HepG2 (cell line): ENCODE data around the gene IQCH. TPM values are rescaled to one million over a fixed set of nuclear protein-coding genes. Genes with fewer than 3 reads are reported as not detected.

ENCODE experiments used
- ATAC-seq: fragments of 200-7000 bp; cut with Tn5 transposase; 3 replicates; pipeline ENCODE4 v1.9.1; 2020; ENCODE audit warnings: mild to moderate bottlenecking, moderate library complexity
- Bru-seq: library from RNA; stranded (reverse); fragments of 400-500 nt; gene quantifications from one replicate; lab custom pipeline; 2021; lab: Mats Ljungman, UMichigan
- BruChase-seq, 2 experiments: library from RNA; stranded (reverse); fragments of 400-500 nt; gene quantifications; one replicate each; lab custom pipeline; 2021; lab: Mats Ljungman, UMichigan
- BruUV-seq: library from RNA; stranded (reverse); fragments of 400-500 nt; replicated peaks from 2 replicates; lab custom pipeline; 2021; lab: Mats Ljungman, UMichigan
- CTCF ChIA-PET: fragments of 300-600 bp; formaldehyde crosslinking; extraction: SDS; loops from one replicate; lab custom pipeline; 2021; ENCODE audit warnings: low total read pairs, inconsistent platforms, low intra/inter-chr PET ratio; lab: Yijun Ruan, JAX
- POLR2A ChIA-PET: fragments of 350-600 bp; sonication (Branson Sonifier 250); formaldehyde crosslinking; loops from one replicate; lab custom pipeline; 2020; ENCODE audit warnings: antibody characterized with exemption, inconsistent platforms; lab: Yijun Ruan, JAX
- DNase-seq: peaks from one replicate; pipeline ENCODE4 v3.0.0-alpha.2; 2015; ENCODE audit warnings: low spot score
- FAIRE-seq: peaks from 3 replicates; lab custom pipeline; 2011; peaks lifted over from hg19 to GRCh38; lab: Jason Lieb, UNC
- H2AFZ ChIP-seq: one replicate; pipeline ENCODE4 v1.6.1; 2011; ENCODE audit warnings: low read length, inconsistent platforms
- H3K27ac ChIP-seq: fragments of 300-600 bp; 3 replicates; pipeline ENCODE4 v1.8.0; 2011; ENCODE audit warnings: mixed run types, mild to moderate bottlenecking, mixed read lengths, low read length, inconsistent platforms; ENCODE audit not compliant: insufficient read depth; ENCODE audit errors: extremely low read length
- H3K27me3 ChIP-seq, 2 experiments: fragments of 200-600 bp in 1 of 2; 2 replicates in 1 of 2; 3 replicates in 1 of 2; pipeline versions ENCODE4 v1.6.0 to v1.8.0; 2011; ENCODE audit warnings: low read length in 2 of 2, mild to moderate bottlenecking in 2 of 2, moderate library complexity in 2 of 2, inconsistent platforms in 1 of 2; ENCODE audit not compliant: insufficient read depth in 2 of 2, control insufficient read depth in 1 of 2
- H3K36me3 ChIP-seq, 2 experiments: fragments of 200-600 bp in 1 of 2; replicated peaks in 1 of 2; 2 replicates in 1 of 2; 3 replicates in 1 of 2; pipeline versions ENCODE4 v1.5.1 to v1.8.0; 2011; ENCODE audit warnings: low read length in 2 of 2, inconsistent platforms in 1 of 2; ENCODE audit not compliant: insufficient read depth in 2 of 2, control insufficient read depth in 1 of 2
- H3K4me1 ChIP-seq: 2 replicates; pipeline ENCODE4 v1.5.1; 2012; ENCODE audit warnings: low read length, inconsistent platforms; ENCODE audit not compliant: insufficient read depth
- H3K4me2 ChIP-seq: 2 replicates; pipeline ENCODE4 v1.6.0; 2011; ENCODE audit warnings: low read depth, low read length, inconsistent platforms
- H3K4me3 ChIP-seq, 3 experiments: fragments of 200-600 bp in 1 of 3; sonication (generic), shearing (Covaris generic) in 1 of 3; replicated peaks in 1 of 3; 2 replicates each; pipeline ENCODE4 v1.5.1; 2011 to 2016; ENCODE audit warnings: low read length in 3 of 3, inconsistent platforms in 2 of 3, low read depth in 2 of 3, mild to moderate bottlenecking in 2 of 3, control low read depth in 1 of 3, mixed read lengths in 1 of 3; ENCODE audit not compliant: insufficient read depth in 1 of 3
- H3K79me2 ChIP-seq: one replicate; pipeline ENCODE4 v1.6.1; 2011; ENCODE audit warnings: low read length, inconsistent platforms; ENCODE audit not compliant: insufficient read depth
- H3K9ac ChIP-seq: 2 replicates; pipeline ENCODE4 v1.6.0; 2011; ENCODE audit warnings: mild to moderate bottlenecking, low read depth, low read length, inconsistent platforms; ENCODE audit not compliant: insufficient read depth
- H3K9me3 ChIP-seq: 2 replicates; pipeline ENCODE4 v1.5.1; 2012; ENCODE audit warnings: mild to moderate bottlenecking, low read length
- H4K20me1 ChIP-seq: 2 replicates; pipeline ENCODE4 v1.6.0; 2011; ENCODE audit warnings: inconsistent platforms, mild to moderate bottlenecking, low read length, moderate library complexity; ENCODE audit not compliant: insufficient read depth
- IRF2 ChIP-seq: IDR thresholded peaks from 2 replicates; pipeline ENCODE4 v1.6.1; 2018; ENCODE audit warnings: missing genetic modification reagents, missing compliant biosample characterization
- KAT2B ChIP-seq: fragments of 150-350 bp; IDR thresholded peaks from 2 replicates; pipeline ENCODE4 v1.6.1; 2014; ENCODE audit warnings: low read depth, low read length, borderline replicate concordance
- MATR3 ChIP-seq: sonication (generic); formaldehyde crosslinking; IDR thresholded peaks from 2 replicates; pipeline ENCODE4 v1.4.0; 2020; ENCODE audit warnings: missing genetic modification reagents
- MZF1 ChIP-seq: sonication (generic); formaldehyde crosslinking; IDR thresholded peaks from 2 replicates; pipeline ENCODE4 v1.8.1; 2023; ENCODE audit warnings: mild to moderate bottlenecking, missing genetic modification reagents, borderline replicate concordance
- NFRKB ChIP-seq: fragments of 450-650 bp; IDR thresholded peaks from 2 replicates; pipeline ENCODE4 v1.6.1; 2017
- PRMT3 ChIP-seq: sonication (generic); formaldehyde crosslinking; IDR thresholded peaks from 2 replicates; pipeline ENCODE4 v1.8.1; 2022; ENCODE audit warnings: low read depth, mild to moderate bottlenecking, moderate library complexity, missing genetic modification reagents, borderline replicate concordance
- SNAPC2 ChIP-seq: sonication (generic); formaldehyde crosslinking; IDR thresholded peaks from 2 replicates; pipeline ENCODE4 v1.8.1; 2022; ENCODE audit warnings: mild to moderate bottlenecking, missing genetic modification reagents
- THAP7 ChIP-seq: sonication (generic); formaldehyde crosslinking; IDR thresholded peaks from 2 replicates; pipeline ENCODE4 v1.8.1; 2023; ENCODE audit warnings: mild to moderate bottlenecking, missing genetic modification reagents
- ZFP91 ChIP-seq: sonication (generic); formaldehyde crosslinking; IDR thresholded peaks from 2 replicates; pipeline ENCODE4 v1.9.0; 2022; ENCODE audit warnings: missing genetic modification reagents, mild to moderate bottlenecking, borderline replicate concordance
- ZNF382 ChIP-seq: sonication (generic); formaldehyde crosslinking; IDR thresholded peaks from 2 replicates; pipeline ENCODE4 v1.5.0; 2020; ENCODE audit warnings: missing genetic modification reagents, mild to moderate bottlenecking, borderline replicate concordance
- ZNF572 ChIP-seq: sonication (generic); formaldehyde crosslinking; IDR thresholded peaks from 2 replicates; pipeline ENCODE4 v1.5.1; 2020; ENCODE audit warnings: mild to moderate bottlenecking, missing genetic modification reagents
- WGBS: methylation state at CpG from one replicate; pipeline ENCODE4 v1.1.6; 2017; ENCODE audit warnings: low lambda C conversion rate; 5-methylcytosine and 5-hydroxymethylcytosine counted together
- in situ Hi-C: cut with HindIII; loops from 2 replicates; pipeline ENCODE4 v1.10.0; 2017; ENCODE audit warnings: low pct_unique_long_range_greater_than_20kb; ENCODE audit not compliant: extremely low pct_ligation_motif_present
- intact Hi-C: fragments of 100-400 bp; cut with micrococcal nuclease; formaldehyde crosslinking; loops from one replicate; pipeline ENCODE4 v1.10.0; 2022; ENCODE audit not compliant: unreplicated experiment
- long read RNA-seq, 2 experiments: library from RNA in 1 of 2; library from polyadenylated mRNA in 1 of 2; stranded (forward) in 1 of 2; unstranded in 1 of 2; transcript quantifications; one replicate each; pipeline ENCODE4 v2.0.0, GENCODE V29; 2019 to 2022
- polyA minus RNA-seq, 3 experiments: library from RNA; depleted of rRNA, polyadenylated mRNA; stranded (reverse); fragments of >200 nt; gene quantifications; 2 replicates each; pipeline ENCODE4 v1.2.3, GENCODE V29; 2011; ENCODE audit warnings: low replicate concordance in 1 of 3
- polyA plus RNA-seq, 8 experiments: library from polyadenylated mRNA; depleted of rRNA in 3 of 8; stranded (reverse) in 7 of 8; unstranded in 1 of 8; fragments of >200 nt; fragmentation: Illumina TruSeq in 4 of 8; extraction: Trizol in 4 of 8; gene quantifications; 2 replicates each; pipeline versions ENCODE4 v1.2.1 to v1.2.3, GENCODE V29; 2011 to 2016; ENCODE audit warnings: low read depth in 4 of 8, missing spikeins in 1 of 8, mixed read lengths in 1 of 8; ENCODE audit not compliant: insufficient read depth in 1 of 8
- total RNA-seq, 5 experiments: library from RNA; depleted of rRNA; stranded (reverse); fragments of >200 nt; fragmentation: Illumina TruSeq; extraction: Trizol; gene quantifications; 2 replicates each; pipeline ENCODE4 v1.2.3, GENCODE V29; 2016; ENCODE audit warnings: low read depth in 1 of 5
- TF ChIP-seq, protein P1 (sequence below): sonication (generic); formaldehyde crosslinking; IDR thresholded peaks from 2 replicates; pipeline ENCODE4 v1.4.0; 2020; ENCODE audit warnings: missing genetic modification reagents

The IQCH gene
- total RNA-seq (2016; rRNA removed; fragmentation: Illumina TruSeq; extraction: Trizol) (0.48 and 0.55 TPM in 2 replicates), polyA plus RNA-seq (2011; rRNA removed) (0.08 and 0.16 TPM in 2 replicates), polyA minus RNA-seq (2011; rRNA and poly(A)+ RNA removed; ENCODE audit: low replicate concordance) (7.7 TPM in 1 of 2 replicates, not detected in the other), Bru-seq, nascent RNA (percentile 14 among the genes with signal in this experiment), BruChase-seq, experiment 1, labeled RNA remaining after a 6-hour chase (percentile 9 among the genes with signal in this experiment), BruChase-seq, experiment 2, labeled RNA remaining after a 2-hour chase (percentile 12 among the genes with signal in this experiment)
- total RNA-seq (2016; cell fraction: cytosol; rRNA removed; fragmentation: Illumina TruSeq; extraction: Trizol; ENCODE audit: low read depth): 0.18 and 0.30 TPM in 2 replicates
- 0.31 and 0.39 TPM in 2 replicates for total RNA-seq (2016; cell fraction: insoluble cytoplasmic fraction; rRNA removed; fragmentation: Illumina TruSeq; extraction: Trizol)
- 0.46 and 0.90 TPM in 2 replicates for total RNA-seq (2016; cell fraction: membrane; rRNA removed; fragmentation: Illumina TruSeq; extraction: Trizol)
- total RNA-seq (2016; cell fraction: nucleus; rRNA removed; fragmentation: Illumina TruSeq; extraction: Trizol): 0.66 TPM in 1 of 2 replicates, not detected in the other
- polyA plus RNA-seq (2011; cell fraction: cytosol; rRNA removed): 0.04 and 0.12 TPM in 2 replicates
- polyA plus RNA-seq (2011; cell fraction: nucleus; rRNA removed): 0.13 TPM in 1 of 2 replicates, not detected in the other
- polyA plus RNA-seq (2012): 0.08 and 0.25 TPM in 2 replicates
- 0.52 TPM in 1 of 2 replicates, not detected in the other for polyA plus RNA-seq (2016; cell fraction: cytosol; fragmentation: Illumina TruSeq; extraction: Trizol; ENCODE audit: low read depth)
- 0.19 and 0.58 TPM in 2 replicates for polyA plus RNA-seq (2016; cell fraction: insoluble cytoplasmic fraction; fragmentation: Illumina TruSeq; extraction: Trizol; ENCODE audit: low read depth)
- 0.31 and 0.40 TPM in 2 replicates for polyA plus RNA-seq (2016; cell fraction: membrane; fragmentation: Illumina TruSeq; extraction: Trizol; ENCODE audit: low read depth)
- not detected in 2 replicates for polyA plus RNA-seq (2016; cell fraction: nucleus; fragmentation: Illumina TruSeq; extraction: Trizol; ENCODE audit: insufficient read depth, low read depth)
- polyA minus RNA-seq (2011; cell fraction: cytosol; rRNA and poly(A)+ RNA removed): not detected in 2 replicates
- polyA minus RNA-seq (2011; cell fraction: nucleus; rRNA and poly(A)+ RNA removed): 0.50 and 0.52 TPM in 2 replicates
- long read RNA-seq, experiment 1: 0 reads
- long read RNA-seq, experiment 2: 0 reads

DNA sequence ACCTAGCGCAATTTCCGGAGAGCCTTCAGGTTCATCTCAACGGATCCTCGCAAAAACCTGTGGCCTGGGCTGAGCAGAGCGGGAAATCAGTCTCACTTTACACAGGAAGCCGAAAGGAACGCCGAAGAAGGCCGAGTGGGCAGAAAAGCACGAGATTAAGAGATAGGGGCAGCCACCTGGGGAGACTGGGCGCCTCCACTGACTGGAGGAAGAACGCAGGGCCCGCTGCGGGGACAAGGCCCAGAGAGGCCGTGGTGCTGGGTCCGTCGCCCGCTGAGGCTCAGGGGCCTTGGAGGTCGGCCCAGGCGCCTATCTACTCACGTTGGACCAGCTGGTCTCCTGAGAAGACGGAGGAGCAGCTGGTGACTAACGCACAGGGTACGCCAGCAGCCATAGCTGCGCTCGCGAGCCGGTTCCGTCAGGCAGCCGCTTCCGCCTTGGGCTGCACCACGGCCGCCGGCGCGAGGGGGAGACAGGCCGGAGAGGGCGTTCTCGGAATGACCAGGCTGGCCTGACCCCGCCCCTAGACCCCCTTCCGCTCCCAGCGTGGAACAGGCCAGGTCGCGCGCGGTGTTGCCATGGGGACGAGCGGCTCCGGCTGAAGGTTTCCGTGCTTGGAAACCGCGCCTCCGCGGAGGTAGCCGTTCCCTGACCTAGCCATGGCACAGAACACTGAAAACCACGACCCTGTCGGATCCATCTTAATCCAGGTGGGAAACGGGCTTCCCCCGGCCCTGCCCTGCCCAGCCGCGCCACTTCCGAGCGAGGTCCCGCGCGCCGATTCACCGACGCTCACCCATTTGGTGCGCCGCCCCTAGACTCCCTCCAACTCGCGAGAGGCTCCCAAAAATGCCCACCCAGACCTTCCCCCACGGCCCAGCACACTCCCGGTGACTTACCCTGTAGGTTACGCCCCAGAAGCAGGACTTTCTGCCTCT is at the start of gene IQCH, which contains the start of gene AAGAB:
IQCH (plus strand) TSS at position 549 of the 938 bp plus-strand sequence; CDS start at position 660, 111 bp downstream.
AAGAB (minus strand) TSS at position 424 of the 938 bp plus-strand sequence; CDS start at position 394, 30 bp downstream.
- H2AFZ ChIP-seq: peak within 1 kb of the TSS; percentile 79
- no peaks in the 10 kb centered on the region for H4K20me1 ChIP-seq
- H3K27me3 ChIP-seq: no peaks in the 10 kb centered on the region; a peak in 1 of 5 replicates
- in situ Hi-C loops: no loop called here
- intact Hi-C loops: loop anchor here (2.0 kb wide), 1 partner anchor 188 kb away; no protein-coding TSS in a partner anchor
- peaks cover 13% of the 10 kb centered on the region for H3K79me2 ChIP-seq
- peaks cover 31% of the 10 kb centered on the region for H3K4me1 ChIP-seq
- CTCF ChIA-PET: no interaction called here
- peak; percentile 98 for ATAC-seq
- no TSS peak for BruUV-seq
- POLR2A ChIA-PET: interaction anchor here (1.0 to 1.4 kb wide), 3 partner anchors 14 to 586 kb away, joined by 3 to 4 read pairs (median 3); no protein-coding TSS in a partner anchor
- H3K4me2 ChIP-seq: peak within 1 kb of the TSS; percentile 90
- peak within 1 kb of the TSS; percentile 75 for H3K9ac ChIP-seq
- FAIRE-seq: peak; percentile 75
- H3K4me3 ChIP-seq: peak within 1 kb of the TSS; percentile 88 to 98 (median 92)
- peak; percentile 88 for DNase-seq
- WGBS: 1% methylated on average over 29 of the region's 76 CpGs
- peak within 1 kb of the TSS; percentile 65 for H3K27ac ChIP-seq
- no peaks in the 10 kb centered on the region for H3K36me3 ChIP-seq
- no peaks in the 10 kb centered on the region for H3K9me3 ChIP-seq
- TF ChIP-seq, protein P1, sequence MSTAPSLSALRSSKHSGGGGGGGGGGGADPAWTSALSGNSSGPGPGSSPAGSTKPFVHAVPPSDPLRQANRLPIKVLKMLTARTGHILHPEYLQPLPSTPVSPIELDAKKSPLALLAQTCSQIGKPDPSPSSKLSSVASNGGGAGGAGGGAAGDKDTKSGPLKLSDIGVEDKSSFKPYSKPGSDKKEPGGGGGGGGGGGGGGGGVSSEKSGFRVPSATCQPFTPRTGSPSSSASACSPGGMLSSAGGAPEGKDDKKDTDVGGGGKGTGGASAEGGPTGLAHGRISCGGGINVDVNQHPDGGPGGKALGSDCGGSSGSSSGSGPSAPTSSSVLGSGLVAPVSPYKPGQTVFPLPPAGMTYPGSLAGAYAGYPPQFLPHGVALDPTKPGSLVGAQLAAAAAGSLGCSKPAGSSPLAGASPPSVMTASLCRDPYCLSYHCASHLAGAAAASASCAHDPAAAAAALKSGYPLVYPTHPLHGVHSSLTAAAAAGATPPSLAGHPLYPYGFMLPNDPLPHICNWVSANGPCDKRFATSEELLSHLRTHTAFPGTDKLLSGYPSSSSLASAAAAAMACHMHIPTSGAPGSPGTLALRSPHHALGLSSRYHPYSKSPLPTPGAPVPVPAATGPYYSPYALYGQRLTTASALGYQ (CRISPR knock-in tag): no peak
- TF ChIP-seq ZNF572 (CRISPR knock-in tag) (no peak), SNAPC2 (CRISPR knock-in tag) (no peak), NFRKB (no peak), ZFP91 (CRISPR knock-in tag) (peak; percentile 88; the same call in 1 of the 2 replicates), THAP7 (CRISPR knock-in tag) (no peak), PRMT3 (CRISPR knock-in tag) (no peak), KAT2B (no peak), IRF2 (CRISPR knock-in tag) (peak; percentile 84), MZF1 (CRISPR knock-in tag) (no peak), MATR3 (no peak), ZNF382 (CRISPR knock-in tag) (no peak)
